NK-92 (cell line): ENCODE measurements around the gene GMCL1.
"Not testable (repeated sequence)": the region's sequence is repeated elsewhere in the genome, so short reads cannot be mapped to it uniquely, and the experiment has no call there.

ENCODE experiments used
- DNase-seq: peaks from one replicate; lab custom pipeline; 2025; ENCODE audit not compliant: unreplicated experiment; lab: John Stamatoyannopoulos, UW

GMCL1 gene

GRCh38 chr2:69846182-69847067 is 17.0 kb downstream of the GMCL1 start:
- DNase-seq: no peak

GRCh38 chr2:69847068-69847828 is 17.8 kb downstream of the GMCL1 start:
- DNase-seq: no peak

GRCh38 chr2:69848186-69848790 is 18.8 kb downstream of the GMCL1 start:
- no peak for DNase-seq

DNA sequence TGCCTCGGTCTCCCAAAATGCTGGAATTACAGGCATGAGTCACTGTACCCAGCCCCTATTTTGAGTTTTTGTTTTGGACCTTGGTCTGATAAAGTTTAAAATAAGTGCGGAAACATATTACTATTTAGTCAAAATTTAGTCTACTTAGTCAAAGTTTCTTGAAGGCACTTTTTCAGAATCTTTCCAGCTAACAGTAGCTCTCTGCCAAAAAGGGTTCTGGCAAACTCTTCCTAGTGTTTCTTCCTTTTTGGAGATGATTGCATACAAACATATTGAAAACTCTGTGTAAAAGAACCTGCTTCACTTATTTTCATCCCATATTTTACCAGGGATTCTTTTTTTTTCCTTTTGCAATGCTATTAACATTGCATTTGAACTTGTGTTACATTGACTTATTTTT is 28.8 kb downstream of the GMCL1 start:
- DNase-seq: no peak

DNA sequence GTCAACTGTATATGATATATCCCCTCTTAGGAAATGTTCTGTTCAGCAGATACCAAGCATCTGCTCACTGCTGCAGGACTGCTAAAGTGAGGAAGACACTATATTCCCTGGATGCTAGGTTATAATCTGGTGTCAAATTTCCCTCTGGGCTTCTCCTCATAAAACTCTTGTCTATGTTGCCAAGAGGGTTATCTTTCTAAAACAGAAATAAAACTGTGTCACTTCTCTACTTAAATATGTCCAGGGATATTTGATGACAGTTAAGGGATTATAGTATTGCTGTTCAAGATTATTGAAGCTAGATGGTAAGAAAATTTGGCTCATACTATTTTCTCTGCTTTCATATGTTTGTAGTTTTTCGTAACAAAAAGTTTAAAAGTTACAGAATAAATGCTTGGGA is 33.8 kb downstream of the GMCL1 start:
- DNase-seq: no peak

- no peak for DNase-seq
Measured at GRCh38 chr2:69888451-69888850, 59.0 kb downstream of the GMCL1 start.

- no peak for DNase-seq
Measured at GRCh38 chr2:69889302-69889701, 59.8 kb downstream of the GMCL1 start.

- DNase-seq: no peak
Measured at GRCh38 chr2:69890881-69891280, 61.4 kb downstream of the GMCL1 start.

DNA sequence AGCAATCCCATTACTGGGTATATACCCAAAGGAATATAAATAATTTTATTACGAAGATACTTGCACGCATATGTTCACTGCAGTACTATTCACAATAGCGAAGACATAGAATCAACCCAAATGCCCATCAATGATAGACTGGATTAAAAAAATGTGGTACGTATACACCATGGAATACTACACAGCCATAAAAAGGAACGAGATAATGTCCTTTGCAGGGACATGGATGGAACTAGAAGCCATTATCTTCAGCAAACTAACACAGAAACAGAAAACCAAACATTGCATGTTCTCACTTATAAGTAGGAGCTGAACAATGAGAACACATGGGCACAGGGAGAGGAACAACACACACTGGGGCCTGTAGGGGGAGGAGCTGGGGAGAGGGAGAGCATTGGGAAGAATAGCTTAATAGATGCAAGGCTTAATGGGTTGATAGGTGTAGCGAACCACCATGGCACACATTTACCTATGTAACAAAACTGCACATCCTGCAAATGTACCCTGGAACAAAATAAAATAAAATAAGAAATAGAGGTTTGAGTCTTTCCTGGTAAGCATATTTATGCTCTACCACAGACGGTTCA is 63.5 kb downstream of the GMCL1 start:
- not testable (repeated sequence) for DNase-seq

- no peak for DNase-seq
Measured at GRCh38 chr2:69893684-69894551, 64.5 kb downstream of the GMCL1 start, which contains the start of gene SNRNP27. TSS of gene SNRNP27 (plus strand) at chr2:69893956. CDS start at chr2:69893985, 29 bp downstream.

GRCh38 chr2:69894737-69895136 is 65.3 kb downstream of the GMCL1 start:
- DNase-seq: not testable (repeated sequence)

- no peak for DNase-seq
Measured at GRCh38 chr2:69902213-69902922, 72.9 kb downstream of the GMCL1 start.

DNA sequence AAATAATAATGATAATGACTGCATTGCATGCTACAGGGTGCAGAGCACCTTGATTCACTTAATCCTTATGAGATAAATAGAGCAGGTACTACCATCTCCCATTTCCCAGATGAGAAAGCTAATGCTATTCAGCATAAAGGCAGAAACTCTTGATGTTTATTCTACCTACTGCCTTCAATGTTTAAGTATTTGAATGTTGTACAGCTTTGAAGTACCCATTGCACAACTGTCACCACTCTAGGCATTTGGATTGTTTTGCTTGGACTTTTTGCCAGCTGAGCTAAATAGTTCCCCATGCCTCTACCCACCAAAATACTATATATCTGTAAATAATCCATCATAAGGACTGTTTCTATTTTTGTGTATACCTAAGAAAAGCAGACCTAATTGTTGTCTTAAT is 77.8 kb downstream of the GMCL1 start:
- DNase-seq: no peak

DNA sequence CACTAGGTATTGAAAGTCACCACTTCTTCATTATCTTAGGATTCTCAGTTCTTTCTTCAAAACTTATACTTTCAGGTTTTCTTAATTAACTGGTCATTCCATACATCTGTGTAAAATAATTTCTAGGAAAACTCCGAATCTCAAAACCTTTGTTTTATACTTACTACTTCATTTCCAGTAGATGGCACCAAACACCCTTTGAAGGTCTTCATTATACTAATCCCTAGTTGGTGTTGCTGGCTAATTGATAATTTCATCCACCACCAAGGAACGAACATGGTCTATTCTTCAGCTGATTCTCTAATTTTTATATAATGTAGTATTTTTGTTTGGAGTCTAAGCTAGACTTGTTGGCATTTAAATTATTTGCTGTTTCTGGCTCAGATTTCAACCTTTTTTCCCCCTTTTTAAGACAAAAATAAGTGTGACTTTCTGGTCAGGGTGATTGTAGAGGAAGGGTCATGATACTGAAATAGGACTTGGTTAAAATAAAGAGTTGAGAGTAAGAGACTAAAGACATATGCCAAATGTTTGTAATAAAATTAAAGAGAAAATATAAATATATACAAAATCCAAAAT is 82.6 kb downstream of the GMCL1 start:
- DNase-seq: no peak

- DNase-seq: peak; percentile 99
Measured at GRCh38 chr2:69914164-69914949, 84.9 kb downstream of the GMCL1 start.

DNA sequence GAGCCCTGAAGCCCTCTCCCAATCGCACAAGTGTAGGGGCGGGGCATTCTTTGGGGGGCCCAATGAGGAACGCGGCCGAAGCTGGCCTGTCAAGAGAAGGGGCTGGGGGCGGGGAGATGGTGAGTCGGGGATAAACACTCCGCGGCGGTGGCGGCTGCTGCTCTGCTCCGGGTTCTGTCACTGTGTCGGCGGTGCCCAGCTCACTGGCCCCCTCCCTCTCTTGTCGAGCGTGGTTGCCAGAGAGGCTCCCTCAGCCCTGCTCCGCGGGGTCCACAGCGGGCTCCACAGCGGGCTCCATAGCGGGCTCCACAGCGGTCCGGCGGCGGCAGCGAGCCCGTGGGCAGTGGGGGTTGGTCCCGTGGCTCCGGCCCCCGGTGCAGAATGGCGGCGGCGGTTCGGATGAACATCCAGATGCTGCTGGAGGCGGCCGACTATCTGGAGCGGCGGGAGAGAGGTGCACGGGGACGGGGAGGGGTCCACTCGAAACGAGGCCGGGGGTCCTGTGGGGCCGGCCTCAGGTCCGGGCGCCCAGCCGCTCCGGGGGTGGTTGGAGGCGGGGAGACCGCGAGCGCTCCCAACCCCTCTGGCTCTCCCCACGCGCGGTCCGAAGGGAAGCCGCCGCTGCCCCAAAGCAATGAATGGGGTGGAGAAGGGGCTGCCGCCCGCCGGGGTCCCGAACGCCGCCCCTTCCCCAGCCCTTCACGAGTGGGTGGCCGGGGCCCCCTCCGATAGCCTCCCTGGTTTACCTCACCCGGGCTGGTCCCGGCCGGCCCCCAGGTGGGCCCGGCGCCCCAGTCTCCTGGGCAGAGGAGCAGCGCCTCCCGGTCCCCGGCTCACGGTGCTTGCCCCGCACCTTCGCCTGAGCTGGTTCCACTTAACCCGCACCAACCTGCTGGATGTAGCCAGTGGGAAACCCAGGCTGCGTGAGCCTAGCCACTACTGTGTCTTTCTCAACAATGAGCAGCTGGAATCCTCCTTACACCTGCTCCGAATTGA is 85.8 kb downstream of the GMCL1 start, which contains the start of gene MXD1:
Gene MXD1, plus strand, starts transcription at position 160 of the 996 bp plus-strand sequence. Its CDS starts 222 bp downstream, at position 382.
- no peak for DNase-seq

GRCh38 chr2:69916106-69916505 is 86.6 kb downstream of the GMCL1 start:
- no peak for DNase-seq
